Endothelial cell (in vitro differentiated cells): ENCODE data around the gene NPFFR1. TPM values are rescaled to one million over a fixed set of nuclear protein-coding genes. Genes with fewer than 3 reads are reported as not detected.

Experiments
- DNase-seq: peaks from one replicate; pipeline ENCODE4 v3.0.0; 2021; ENCODE audit warnings: low spot score
- H3K27ac Mint-ChIP-seq: one replicate; pipeline ENCODE4 v1.8.0; 2021; ENCODE audit warnings: mixed read lengths, inconsistent platforms; ENCODE audit not compliant: unreplicated experiment
- H3K27me3 Mint-ChIP-seq: one replicate; pipeline ENCODE4 v1.8.0; 2021; ENCODE audit warnings: mild to moderate bottlenecking, moderate library complexity, mixed read lengths, inconsistent platforms; ENCODE audit not compliant: unreplicated experiment
- H3K36me3 Mint-ChIP-seq: one replicate; pipeline ENCODE4 v1.8.0; 2021; ENCODE audit warnings: mild to moderate bottlenecking, low read depth, mixed read lengths, inconsistent platforms; ENCODE audit not compliant: unreplicated experiment
- H3K4me1 Mint-ChIP-seq: one replicate; pipeline ENCODE4 v1.8.0; 2021; ENCODE audit warnings: mild to moderate bottlenecking, mixed read lengths, inconsistent platforms; ENCODE audit not compliant: unreplicated experiment
- H3K4me3 Mint-ChIP-seq: one replicate; pipeline ENCODE4 v1.8.0; 2021; ENCODE audit warnings: mild to moderate bottlenecking, mixed read lengths, inconsistent platforms; ENCODE audit not compliant: unreplicated experiment
- H3K9me3 Mint-ChIP-seq: one replicate; pipeline ENCODE4 v1.8.0; 2021; ENCODE audit warnings: mixed read lengths, inconsistent platforms; ENCODE audit not compliant: unreplicated experiment
- CTCF ChIP-seq: fragments of 200-600 bp; sonication (generic); IDR thresholded peaks from one replicate; pipeline ENCODE4 v1.5.0; 2021; ENCODE audit warnings: antibody characterized with exemption; ENCODE audit not compliant: unreplicated experiment
- total RNA-seq: library from RNA; stranded (reverse); fragmentation: NEBNext Ultra II Directional; extraction: Animal tissue kit (Norgen Biotek cat#: 25700); gene quantifications from one replicate; pipeline ENCODE4 v1.2.1, GENCODE V29; 2021; ENCODE audit not compliant: unreplicated experiment

The NPFFR1 gene
- total RNA-seq, 1 donor from 2014 or later: not detected

- Mint-ChIP-seq H3K9me3 (no peaks in the 10 kb centered on the region), H3K27me3 (peaks cover 7% of the 10 kb centered on the region), H3K4me3 (no peak overlapping the region), H3K4me1 (no peaks in the 10 kb centered on the region), H3K36me3 (no peaks in the 10 kb centered on the region), H3K27ac (no peak overlapping the region)
- DNase-seq: no peak
- TF ChIP-seq CTCF: no peak
Observed at GRCh38 chr10:70268376-70268775, 15.4 kb downstream of the NPFFR1 start.

- Mint-ChIP-seq H3K4me1 (no peaks in the 10 kb centered on the region), H3K9me3 (no peaks in the 10 kb centered on the region), H3K4me3 (no peak overlapping the region), H3K36me3 (no peaks in the 10 kb centered on the region), H3K27ac (no peak overlapping the region), H3K27me3 (peaks cover 3% of the 10 kb centered on the region)
- DNase-seq: peak; percentile 30
- peak; percentile 43 for TF ChIP-seq CTCF
Observed at GRCh38 chr10:70267161-70267933, 16.5 kb downstream of the NPFFR1 start.

GRCh38 chr10:70266701-70267100 lies 17.1 kb downstream of the NPFFR1 start:
- Mint-ChIP-seq H3K4me1 (no peaks in the 10 kb centered on the region), H3K27ac (no peak overlapping the region), H3K36me3 (no peaks in the 10 kb centered on the region), H3K9me3 (no peaks in the 10 kb centered on the region), H3K27me3 (peaks cover 3% of the 10 kb centered on the region), H3K4me3 (no peak overlapping the region)
- no peak for DNase-seq
- TF ChIP-seq CTCF: no peak

- no peak overlapping the region for H3K4me3 Mint-ChIP-seq
- no peak for TF ChIP-seq CTCF
- H3K36me3 Mint-ChIP-seq: no peaks in the 10 kb centered on the region
- no peaks in the 10 kb centered on the region for H3K4me1 Mint-ChIP-seq
- H3K27me3 Mint-ChIP-seq: peaks cover 3% of the 10 kb centered on the region
- H3K9me3 Mint-ChIP-seq: no peaks in the 10 kb centered on the region
- H3K27ac Mint-ChIP-seq: no peak overlapping the region
- DNase-seq: no peak
Observed at GRCh38 chr10:70266056-70266455, 17.7 kb downstream of the NPFFR1 start.

- Mint-ChIP-seq H3K36me3 (no peaks in the 10 kb centered on the region), H3K4me3 (no peak overlapping the region), H3K27me3 (peaks cover 5% of the 10 kb centered on the region), H3K27ac (no peak overlapping the region), H3K9me3 (no peaks in the 10 kb centered on the region), H3K4me1 (no peaks in the 10 kb centered on the region)
- peak; percentile 22 for DNase-seq
- no peak for TF ChIP-seq CTCF
Observed at GRCh38 chr10:70265032-70265689, 18.6 kb downstream of the NPFFR1 start.
